IMR-90 (cell line): Measurements from ENCODE around the gene TTC3.
A peak's percentile ranks its signal among the peaks of the same experiment; 100 is the strongest.

Source experiments
- FOS ChIP-seq: fragments of 150-350 bp; IDR thresholded peaks from 2 replicates; pipeline ENCODE4 v1.6.1; 2016; ENCODE audit warnings: low read depth, low read length
- MAFK ChIP-seq: IDR thresholded peaks from 2 replicates; pipeline ENCODE4 v1.6.1; 2012; ENCODE audit warnings: low read depth, low read length, improper control_type of control experiment
- MXI1 ChIP-seq: IDR thresholded peaks from 2 replicates; pipeline ENCODE4 v1.6.1; 2012; ENCODE audit warnings: low read depth, mild to moderate bottlenecking, low read length, moderate library complexity, borderline replicate concordance
- NFE2L2 ChIP-seq: fragments of 150-350 bp; IDR thresholded peaks from 2 replicates; pipeline ENCODE4 v1.6.1; 2016; ENCODE audit warnings: low read depth, mild to moderate bottlenecking, low read length
- POLR2A ChIP-seq: IDR thresholded peaks from 2 replicates; pipeline ENCODE4 v1.6.1; 2012; ENCODE audit warnings: mild to moderate bottlenecking, low read depth, low read length
- RAD21 ChIP-seq: IDR thresholded peaks from 2 replicates; pipeline ENCODE4 v1.6.1; 2012; ENCODE audit warnings: low read length, improper control_type of control experiment
- RFX5 ChIP-seq: IDR thresholded peaks from 2 replicates; pipeline ENCODE4 v1.8.0; 2012; ENCODE audit warnings: low read depth, mild to moderate bottlenecking, low read length, moderate library complexity
- TF ChIP-seq, protein P1 (sequence below): conservative IDR thresholded peaks from 2 replicates; pipeline ENCODE4 v1.5.1; 2012; ENCODE audit warnings: mild to moderate bottlenecking, low read depth, low read length, improper control_type of control experiment
- TF ChIP-seq, protein P2 (sequence below): fragments of 150-350 bp; IDR thresholded peaks from 2 replicates; pipeline ENCODE4 v1.6.1; 2016; ENCODE audit warnings: low read depth, mild to moderate bottlenecking, low read length, moderate library complexity, borderline replicate concordance
- TF ChIP-seq, protein P3 (sequence below): fragments of 150-350 bp; IDR thresholded peaks from 2 replicates; pipeline ENCODE4 v1.6.1; 2017; ENCODE audit warnings: mild to moderate bottlenecking, antibody characterized with exemption, low read length, low read depth

DNA sequence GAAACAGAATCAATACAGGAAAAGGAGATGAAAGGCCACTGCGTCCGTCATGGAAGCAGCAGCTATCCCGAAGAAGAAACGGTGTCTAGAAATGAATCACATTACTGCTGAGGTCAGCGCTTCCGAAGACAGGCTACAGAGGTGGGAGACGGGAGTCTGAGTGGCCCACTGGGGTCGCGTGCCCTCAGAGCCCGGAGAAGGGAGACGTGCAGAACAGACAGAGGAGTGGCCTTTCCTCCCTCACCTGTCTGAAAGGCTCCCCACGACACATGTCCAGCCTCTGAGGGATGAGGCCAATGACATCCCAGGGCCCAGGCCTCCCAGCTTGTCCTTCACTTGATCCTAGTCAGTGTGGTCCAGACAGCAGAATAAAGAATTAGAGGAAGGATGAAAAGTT is 158.2 kb downstream of the TTC3 start:
- TF ChIP-seq, protein P1, sequence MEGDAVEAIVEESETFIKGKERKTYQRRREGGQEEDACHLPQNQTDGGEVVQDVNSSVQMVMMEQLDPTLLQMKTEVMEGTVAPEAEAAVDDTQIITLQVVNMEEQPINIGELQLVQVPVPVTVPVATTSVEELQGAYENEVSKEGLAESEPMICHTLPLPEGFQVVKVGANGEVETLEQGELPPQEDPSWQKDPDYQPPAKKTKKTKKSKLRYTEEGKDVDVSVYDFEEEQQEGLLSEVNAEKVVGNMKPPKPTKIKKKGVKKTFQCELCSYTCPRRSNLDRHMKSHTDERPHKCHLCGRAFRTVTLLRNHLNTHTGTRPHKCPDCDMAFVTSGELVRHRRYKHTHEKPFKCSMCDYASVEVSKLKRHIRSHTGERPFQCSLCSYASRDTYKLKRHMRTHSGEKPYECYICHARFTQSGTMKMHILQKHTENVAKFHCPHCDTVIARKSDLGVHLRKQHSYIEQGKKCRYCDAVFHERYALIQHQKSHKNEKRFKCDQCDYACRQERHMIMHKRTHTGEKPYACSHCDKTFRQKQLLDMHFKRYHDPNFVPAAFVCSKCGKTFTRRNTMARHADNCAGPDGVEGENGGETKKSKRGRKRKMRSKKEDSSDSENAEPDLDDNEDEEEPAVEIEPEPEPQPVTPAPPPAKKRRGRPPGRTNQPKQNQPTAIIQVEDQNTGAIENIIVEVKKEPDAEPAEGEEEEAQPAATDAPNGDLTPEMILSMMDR: no peak
- TF ChIP-seq NFE2L2: no peak
- TF ChIP-seq POLR2A: no peak
- no peak for TF ChIP-seq FOS
- TF ChIP-seq MAFK: peak; percentile 97
- no peak for TF ChIP-seq MXI1
- no peak for TF ChIP-seq RAD21
- TF ChIP-seq, protein P2, sequence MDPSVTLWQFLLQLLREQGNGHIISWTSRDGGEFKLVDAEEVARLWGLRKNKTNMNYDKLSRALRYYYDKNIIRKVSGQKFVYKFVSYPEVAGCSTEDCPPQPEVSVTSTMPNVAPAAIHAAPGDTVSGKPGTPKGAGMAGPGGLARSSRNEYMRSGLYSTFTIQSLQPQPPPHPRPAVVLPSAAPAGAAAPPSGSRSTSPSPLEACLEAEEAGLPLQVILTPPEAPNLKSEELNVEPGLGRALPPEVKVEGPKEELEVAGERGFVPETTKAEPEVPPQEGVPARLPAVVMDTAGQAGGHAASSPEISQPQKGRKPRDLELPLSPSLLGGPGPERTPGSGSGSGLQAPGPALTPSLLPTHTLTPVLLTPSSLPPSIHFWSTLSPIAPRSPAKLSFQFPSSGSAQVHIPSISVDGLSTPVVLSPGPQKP: no peak
- TF ChIP-seq, protein P3, sequence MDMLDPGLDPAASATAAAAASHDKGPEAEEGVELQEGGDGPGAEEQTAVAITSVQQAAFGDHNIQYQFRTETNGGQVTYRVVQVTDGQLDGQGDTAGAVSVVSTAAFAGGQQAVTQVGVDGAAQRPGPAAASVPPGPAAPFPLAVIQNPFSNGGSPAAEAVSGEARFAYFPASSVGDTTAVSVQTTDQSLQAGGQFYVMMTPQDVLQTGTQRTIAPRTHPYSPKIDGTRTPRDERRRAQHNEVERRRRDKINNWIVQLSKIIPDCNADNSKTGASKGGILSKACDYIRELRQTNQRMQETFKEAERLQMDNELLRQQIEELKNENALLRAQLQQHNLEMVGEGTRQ: no peak
- no peak for TF ChIP-seq RFX5
